ENCODE data around the gene TLR6. TPM values are rescaled to one million over a fixed set of nuclear protein-coding genes. Genes with fewer than 3 reads are reported as not detected.
A peak's percentile ranks its signal among the peaks of the same experiment; 100 is the strongest.

TLR6 gene
- polyA plus RNA-seq, 1 of the 3 experiments (the other 2 are of a cell fraction), result 0.10 TPM

DNA sequence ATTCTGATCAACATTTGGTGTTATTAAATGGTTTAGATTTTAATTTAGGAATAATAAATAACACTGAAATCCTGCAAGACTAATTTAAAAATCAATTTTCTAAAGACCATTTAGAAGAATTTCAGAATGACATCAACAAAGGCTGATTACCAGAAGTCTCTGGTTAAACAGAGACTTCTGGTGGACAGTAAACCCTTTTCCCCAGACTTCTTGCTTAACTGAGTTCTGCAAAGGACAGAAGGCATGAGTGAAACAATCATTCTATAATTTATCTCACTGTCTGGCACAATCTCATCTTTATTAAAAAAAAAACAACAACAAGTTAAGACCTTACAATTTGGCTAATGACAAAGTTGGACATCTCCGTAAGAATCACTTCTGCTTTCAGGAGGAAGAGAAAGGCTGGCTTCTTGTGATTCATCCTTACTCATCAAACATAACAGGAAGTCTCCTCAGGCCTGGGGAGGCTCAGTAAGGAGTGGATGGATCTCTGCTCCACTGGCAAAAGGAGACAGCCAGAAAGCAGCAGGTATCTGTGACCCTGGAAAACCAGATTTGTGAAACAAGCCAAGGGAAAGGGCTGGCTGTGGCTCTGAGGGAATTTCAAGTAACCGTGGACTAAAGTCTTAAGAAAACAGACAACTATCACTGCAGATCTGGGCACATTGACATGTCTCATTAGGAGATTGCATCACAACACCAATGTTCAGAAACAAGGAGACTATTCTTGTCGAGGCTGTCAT is 908 bp upstream of the TLR6 start:
- Histone ChIP-seq H3K79me2 (ENCODE audit: insufficient read depth) (no peaks in the 10 kb centered on the region), H3K9me3 (peaks cover 11% of the 10 kb centered on the region), H3F3A (replicated peaks; ENCODE audit: insufficient read depth) (peaks cover 19% of the 10 kb centered on the region), H3K4me3 (ENCODE audit: low read depth in 2 of 2, low read length in 1 of 2) (peak overlapping the region in 1 of 2 experiments; percentile 39; a peak in 3 of 4 replicates), H3K9ac (peak overlapping the region; percentile 44), H3K36me3 (replicated peaks in 1 of 2; ENCODE audit: control insufficient read depth in 1 of 2, insufficient read depth in 2 of 2, low read length in 1 of 2) (peaks cover 0 to 7% of the 10 kb centered on the region in 2 experiments), H4K20me1 (ENCODE audit: insufficient read depth) (no peaks in the 10 kb centered on the region), H3K4me1 (ENCODE audit: control insufficient read depth in 1 of 2, insufficient read depth in 2 of 2, low read depth in 1 of 2, low read length in 1 of 2) (peaks cover 0 to 14% of the 10 kb centered on the region in 2 experiments), H3K4me2 (peak overlapping the region; percentile 65), H3K27me3 (ENCODE audit: insufficient read depth) (no peaks in the 10 kb centered on the region), H3K9me2 (no peaks in the 10 kb centered on the region), H3K27ac (ENCODE audit: low read depth in 2 of 2, low read length in 1 of 2) (peak overlapping the region; percentile 43 to 93; a peak in 3 of 4 replicates), H2AFZ (ENCODE audit: low read depth) (peak overlapping the region; percentile 64; the same call in 1 of the 2 replicates)
- 0 out of 2 replicates have a peak, but pooled peaks have one; percentile 43 for TF ChIP-seq TEAD4 (IDR thresholded peaks at IDR 0.05; ENCODE audit: borderline replicate concordance, insufficient read depth)
- TF ChIP-seq NFIC (IDR thresholded peaks at IDR 0.05; ENCODE audit: borderline replicate concordance), result peak; percentile 57; the same call in 1 of the 2 replicates
- TF ChIP-seq RXRA (IDR thresholded peaks at IDR 0.05; ENCODE audit: borderline replicate concordance, low read depth), result peak; percentile 35; the same call in 1 of the 2 replicates
- no peak for TF ChIP-seq CHD2 (IDR thresholded peaks at IDR 0.05; ENCODE audit: low read length, partially characterized antibody)
- TF ChIP-seq JUND (IDR thresholded peaks at IDR 0.05), result peak; percentile 93
- TF ChIP-seq, protein P1, sequence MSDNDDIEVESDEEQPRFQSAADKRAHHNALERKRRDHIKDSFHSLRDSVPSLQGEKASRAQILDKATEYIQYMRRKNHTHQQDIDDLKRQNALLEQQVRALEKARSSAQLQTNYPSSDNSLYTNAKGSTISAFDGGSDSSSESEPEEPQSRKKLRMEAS (IDR thresholded peaks at IDR 0.05; ENCODE audit: low read depth), result 0 out of 2 replicates have a peak, but pooled peaks have one; percentile 41
- peak; percentile 66 for TF ChIP-seq ELF1 (IDR thresholded peaks at IDR 0.05)
- TF ChIP-seq TAF1 (IDR thresholded peaks at IDR 0.05; ENCODE audit: borderline replicate concordance, low read depth, low read length), result peak; percentile 69
- TF ChIP-seq RFX5 (IDR thresholded peaks at IDR 0.05; ENCODE audit: low read length), result no peak
- TF ChIP-seq, protein P2, sequence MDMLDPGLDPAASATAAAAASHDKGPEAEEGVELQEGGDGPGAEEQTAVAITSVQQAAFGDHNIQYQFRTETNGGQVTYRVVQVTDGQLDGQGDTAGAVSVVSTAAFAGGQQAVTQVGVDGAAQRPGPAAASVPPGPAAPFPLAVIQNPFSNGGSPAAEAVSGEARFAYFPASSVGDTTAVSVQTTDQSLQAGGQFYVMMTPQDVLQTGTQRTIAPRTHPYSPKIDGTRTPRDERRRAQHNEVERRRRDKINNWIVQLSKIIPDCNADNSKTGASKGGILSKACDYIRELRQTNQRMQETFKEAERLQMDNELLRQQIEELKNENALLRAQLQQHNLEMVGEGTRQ (IDR thresholded peaks at IDR 0.05; ENCODE audit: borderline replicate concordance, low read depth, low read length), result no peak
- TF ChIP-seq, protein P3, sequence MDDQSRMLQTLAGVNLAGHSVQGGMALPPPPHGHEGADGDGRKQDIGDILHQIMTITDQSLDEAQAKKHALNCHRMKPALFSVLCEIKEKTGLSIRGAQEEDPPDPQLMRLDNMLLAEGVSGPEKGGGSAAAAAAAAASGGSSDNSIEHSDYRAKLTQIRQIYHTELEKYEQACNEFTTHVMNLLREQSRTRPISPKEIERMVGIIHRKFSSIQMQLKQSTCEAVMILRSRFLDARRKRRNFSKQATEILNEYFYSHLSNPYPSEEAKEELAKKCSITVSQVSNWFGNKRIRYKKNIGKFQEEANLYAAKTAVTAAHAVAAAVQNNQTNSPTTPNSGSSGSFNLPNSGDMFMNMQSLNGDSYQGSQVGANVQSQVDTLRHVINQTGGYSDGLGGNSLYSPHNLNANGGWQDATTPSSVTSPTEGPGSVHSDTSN (IDR thresholded peaks at IDR 0.05), result peak; percentile 67
- TF ChIP-seq FOSL2 (IDR thresholded peaks at IDR 0.05; ENCODE audit: borderline replicate concordance, low read depth), result peak; percentile 97
- TF ChIP-seq YY1 (IDR thresholded peaks at IDR 0.05; ENCODE audit: low read depth), result no peak
- TF ChIP-seq POLR2AphosphoS5 (IDR thresholded peaks at IDR 0.05; ENCODE audit: low read depth, low read length), result peak; percentile 71; the same call in 1 of the 2 replicates
- peak; percentile 53 for TF ChIP-seq GABPA (IDR thresholded peaks at IDR 0.05; ENCODE audit: low read depth)
- peak in 1 of 2 experiments; percentile 83; a peak in 2 of 4 replicates for TF ChIP-seq EP300 (IDR thresholded peaks at IDR 0.05; ENCODE audit: borderline replicate concordance in 1 of 2, low read depth in 1 of 2, low read length in 1 of 2)
- TF ChIP-seq TCF12 (IDR thresholded peaks at IDR 0.05), result peak; percentile 92
- WGBS (ENCODE audit: low lambda C conversion rate), result 4% methylated on average over 3 of the region's 3 CpGs
- ChIA-PET CTCF (interaction anchor here (0.7 to 1.6 kb wide), 6 partner anchors 13 to 501 kb away, joined by 3 read pairs; no protein-coding TSS in a partner anchor), POLR2A (no interaction called here)
- no peak for DNase-seq

Data from SK-N-SH (cell line).